ENCODE measurements around the gene SIRT1. TPM values are rescaled to one million over a fixed set of nuclear protein-coding genes. Genes with fewer than 3 reads are reported as not detected.
A peak's percentile ranks its signal among the peaks of the same experiment; 100 is the strongest.

SIRT1 gene
- total RNA-seq, 1 experiment from 2014 or later: 51.3 TPM

- TF ChIP-seq USF1 (CRISPR knock-in tag; IDR thresholded peaks at IDR 0.05) (no peak), ESRRA (CRISPR knock-in tag; IDR thresholded peaks at IDR 0.05; ENCODE audit: borderline replicate concordance) (no peak), ZNF396 (CRISPR knock-in tag; IDR thresholded peaks at IDR 0.05; ENCODE audit: borderline replicate concordance) (no peak), TEAD1 (CRISPR knock-in tag; IDR thresholded peaks at IDR 0.05) (no peak), RORB (CRISPR knock-in tag; IDR thresholded peaks at IDR 0.05) (no peak), ZNF317 (CRISPR knock-in tag; IDR thresholded peaks at IDR 0.05; ENCODE audit: borderline replicate concordance, low read depth) (no peak), KAT7 (CRISPR knock-in tag; IDR thresholded peaks at IDR 0.05; ENCODE audit: borderline replicate concordance) (no peak), NFATC4 (CRISPR knock-in tag; IDR thresholded peaks at IDR 0.05) (no peak), ZNF416 (CRISPR knock-in tag; IDR thresholded peaks at IDR 0.05) (no peak)
- TF ChIP-seq, protein P1, sequence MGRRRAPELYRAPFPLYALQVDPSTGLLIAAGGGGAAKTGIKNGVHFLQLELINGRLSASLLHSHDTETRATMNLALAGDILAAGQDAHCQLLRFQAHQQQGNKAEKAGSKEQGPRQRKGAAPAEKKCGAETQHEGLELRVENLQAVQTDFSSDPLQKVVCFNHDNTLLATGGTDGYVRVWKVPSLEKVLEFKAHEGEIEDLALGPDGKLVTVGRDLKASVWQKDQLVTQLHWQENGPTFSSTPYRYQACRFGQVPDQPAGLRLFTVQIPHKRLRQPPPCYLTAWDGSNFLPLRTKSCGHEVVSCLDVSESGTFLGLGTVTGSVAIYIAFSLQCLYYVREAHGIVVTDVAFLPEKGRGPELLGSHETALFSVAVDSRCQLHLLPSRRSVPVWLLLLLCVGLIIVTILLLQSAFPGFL (CRISPR knock-in tag; IDR thresholded peaks at IDR 0.05; ENCODE audit: borderline replicate concordance): no peak
- TF ChIP-seq, protein P2, sequence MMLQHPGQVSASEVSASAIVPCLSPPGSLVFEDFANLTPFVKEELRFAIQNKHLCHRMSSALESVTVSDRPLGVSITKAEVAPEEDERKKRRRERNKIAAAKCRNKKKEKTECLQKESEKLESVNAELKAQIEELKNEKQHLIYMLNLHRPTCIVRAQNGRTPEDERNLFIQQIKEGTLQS (CRISPR knock-in tag; conservative IDR thresholded peaks at IDR 0.05): no peak
Measured at GRCh38 chr10:67864607-67865371, 19.7 kb upstream of the SIRT1 start (continued).

- Mint-ChIP-seq H3K4me1 (peaks cover 19% of the 10 kb centered on the region), H3K36me3 (no peaks in the 10 kb centered on the region), H3K9me3 (no peaks in the 10 kb centered on the region), H3K27ac (no peak overlapping the region), H3K27me3 (ENCODE audit: low read depth) (no peaks in the 10 kb centered on the region), H3K4me3 (no peak overlapping the region)
- TF ChIP-seq PRDM15 (CRISPR knock-in tag; IDR thresholded peaks at IDR 0.05) (no peak), HMGA2 (CRISPR knock-in tag; IDR thresholded peaks at IDR 0.05) (0 out of 2 replicates have a peak, but pooled peaks have one; percentile 15)
- POLR2A ChIA-PET: no interaction called here
- DNase-seq (ENCODE audit: low spot score): no peak
- no peak for ATAC-seq
- CTCF ChIA-PET: interaction anchor here (0.6 to 1.3 kb wide), 2 partner anchors 13 to 446 kb away, joined by 3 to 4 read pairs; no protein-coding TSS in a partner anchor
Measured at GRCh38 chr10:67868132-67868531, 16.3 kb upstream of the SIRT1 start.

- H3K4me1 Mint-ChIP-seq: peaks cover under 1% of the 10 kb centered on the region
- no peak overlapping the region for H3K27ac Mint-ChIP-seq
- ChIA-PET POLR2A (no interaction called here), CTCF (interaction anchor here (2.2 kb wide), 1 partner anchor 14 kb away, joined by 8 read pairs; no protein-coding TSS in a partner anchor)
- DNase-seq (ENCODE audit: low spot score) (no peak), ATAC-seq (no peak)
- H3K4me3 Mint-ChIP-seq: no peak overlapping the region
- no peaks in the 10 kb centered on the region for H3K9me3 Mint-ChIP-seq
- no peaks in the 10 kb centered on the region for H3K36me3 Mint-ChIP-seq
- H3K27me3 Mint-ChIP-seq (ENCODE audit: low read depth): no peaks in the 10 kb centered on the region
- no peak for TF ChIP-seq JUN (CRISPR knock-in tag; IDR thresholded peaks at IDR 0.05)
- TF ChIP-seq, protein P3, sequence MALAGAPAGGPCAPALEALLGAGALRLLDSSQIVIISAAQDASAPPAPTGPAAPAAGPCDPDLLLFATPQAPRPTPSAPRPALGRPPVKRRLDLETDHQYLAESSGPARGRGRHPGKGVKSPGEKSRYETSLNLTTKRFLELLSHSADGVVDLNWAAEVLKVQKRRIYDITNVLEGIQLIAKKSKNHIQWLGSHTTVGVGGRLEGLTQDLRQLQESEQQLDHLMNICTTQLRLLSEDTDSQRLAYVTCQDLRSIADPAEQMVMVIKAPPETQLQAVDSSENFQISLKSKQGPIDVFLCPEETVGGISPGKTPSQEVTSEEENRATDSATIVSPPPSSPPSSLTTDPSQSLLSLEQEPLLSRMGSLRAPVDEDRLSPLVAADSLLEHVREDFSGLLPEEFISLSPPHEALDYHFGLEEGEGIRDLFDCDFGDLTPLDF (CRISPR knock-in tag; IDR thresholded peaks at IDR 0.05): no peak
- TF ChIP-seq NR2C2 (CRISPR knock-in tag; IDR thresholded peaks at IDR 0.05): no peak
- TF ChIP-seq GTF2I (CRISPR knock-in tag; conservative IDR thresholded peaks at IDR 0.05): no peak
- no peak for TF ChIP-seq SOX15 (CRISPR knock-in tag; IDR thresholded peaks at IDR 0.05)
- no peak for TF ChIP-seq ATF1 (CRISPR knock-in tag; IDR thresholded peaks at IDR 0.05)
- TF ChIP-seq IRF2 (CRISPR knock-in tag; IDR thresholded peaks at IDR 0.05; ENCODE audit: borderline replicate concordance, low read depth): no peak
Measured at GRCh38 chr10:67869996-67870395, 14.5 kb upstream of the SIRT1 start.

Measured in WTC11 (cell line).